ENCODE data around the gene BHLHE23. TPM values are rescaled to one million over a fixed set of nuclear protein-coding genes. Genes with fewer than 3 reads are reported as not detected.

BHLHE23 gene
- total RNA-seq, 6 experiments from 2014 or later, result not detected

GRCh38 chr20:63016514-63017075 lies 9.8 kb upstream of the BHLHE23 start:
- Mint-ChIP-seq H3K27me3 (ENCODE audit: insufficient read depth) (peaks cover 63% of the 10 kb centered on the region), H3K9me3 (peaks cover 23% of the 10 kb centered on the region), H3K36me3 (ENCODE audit: low read depth) (peaks cover 15% of the 10 kb centered on the region), H3K27ac (no peak overlapping the region), H3K4me3 (no peak overlapping the region), H3K4me1 (ENCODE audit: low read depth) (no peaks in the 10 kb centered on the region)
- no peak for TF ChIP-seq CTCF (IDR thresholded peaks at IDR 0.05)
- DNase-seq, result no peak

GRCh38 chr20:63015662-63016361 lies 9.0 kb upstream of the BHLHE23 start:
- Mint-ChIP-seq H3K27ac (no peak overlapping the region), H3K4me1 (ENCODE audit: low read depth) (no peaks in the 10 kb centered on the region), H3K4me3 (no peak overlapping the region), H3K9me3 (peaks cover 20% of the 10 kb centered on the region), H3K36me3 (ENCODE audit: low read depth) (peaks cover 15% of the 10 kb centered on the region), H3K27me3 (ENCODE audit: insufficient read depth) (peaks cover 60% of the 10 kb centered on the region)
- no peak for DNase-seq
- TF ChIP-seq CTCF (IDR thresholded peaks at IDR 0.05), result no peak

GRCh38 chr20:63015147-63015661 lies 8.4 kb upstream of the BHLHE23 start:
- TF ChIP-seq CTCF (IDR thresholded peaks at IDR 0.05), result no peak
- DNase-seq, result no peak
- H3K4me1 Mint-ChIP-seq (ENCODE audit: low read depth), result peaks cover 4% of the 10 kb centered on the region
- H3K27me3 Mint-ChIP-seq (ENCODE audit: insufficient read depth), result peaks cover 57% of the 10 kb centered on the region
- peaks cover 10% of the 10 kb centered on the region for H3K36me3 Mint-ChIP-seq (ENCODE audit: low read depth)
- H3K4me3 Mint-ChIP-seq, result no peak overlapping the region
- peaks cover 18% of the 10 kb centered on the region for H3K9me3 Mint-ChIP-seq
- H3K27ac Mint-ChIP-seq, result no peak overlapping the region

- DNase-seq, result no peak
- Mint-ChIP-seq H3K27ac (no peak overlapping the region), H3K27me3 (ENCODE audit: insufficient read depth) (peaks cover 58% of the 10 kb centered on the region), H3K4me1 (ENCODE audit: low read depth) (peaks cover 8% of the 10 kb centered on the region), H3K4me3 (no peak overlapping the region), H3K9me3 (peaks cover 18% of the 10 kb centered on the region), H3K36me3 (ENCODE audit: low read depth) (peaks cover 10% of the 10 kb centered on the region)
- no peak for TF ChIP-seq CTCF (IDR thresholded peaks at IDR 0.05)
Observed at GRCh38 chr20:63014710-63015109, 7.9 kb upstream of the BHLHE23 start.

- no peak overlapping the region for H3K4me3 Mint-ChIP-seq
- H3K27me3 Mint-ChIP-seq (ENCODE audit: insufficient read depth), result peaks cover 54% of the 10 kb centered on the region
- no peak overlapping the region for H3K27ac Mint-ChIP-seq
- H3K36me3 Mint-ChIP-seq (ENCODE audit: low read depth), result peaks cover 10% of the 10 kb centered on the region
- TF ChIP-seq CTCF (IDR thresholded peaks at IDR 0.05), result no peak
- H3K9me3 Mint-ChIP-seq, result peaks cover 18% of the 10 kb centered on the region
- DNase-seq, result no peak
- H3K4me1 Mint-ChIP-seq (ENCODE audit: low read depth), result peaks cover 8% of the 10 kb centered on the region
Observed at GRCh38 chr20:63014287-63014686, 7.5 kb upstream of the BHLHE23 start.

Data from HFFc6 (cell line).